ENCODE results near the gene CNTN1.
"Not testable (repeated sequence)": the region's sequence is repeated elsewhere in the genome, so short reads cannot be mapped to it uniquely, and the experiment has no call there.

The CNTN1 gene

GRCh38 chr12:41074473-41074769 lies 382.2 kb downstream of the CNTN1 start:
- no peak for DNase-seq (ENCODE audit: low read depth)
- no peak for TF ChIP-seq CTCF (conservative IDR thresholded peaks at IDR 0.05; ENCODE audit: low read depth, low read length)
- no peak overlapping the region for H3K4me3 ChIP-seq (ENCODE audit: low read length)

- no peak overlapping the region for H3K4me3 ChIP-seq (ENCODE audit: low read length)
- no peak for TF ChIP-seq CTCF (conservative IDR thresholded peaks at IDR 0.05; ENCODE audit: low read depth, low read length)
- no peak for DNase-seq (ENCODE audit: low read depth)
Observed at GRCh38 chr12:41076114-41076513, 383.9 kb downstream of the CNTN1 start.

- DNase-seq (ENCODE audit: low read depth); H3K4me3 ChIP-seq (ENCODE audit: low read length): not testable (repeated sequence)
Observed at GRCh38 chr12:41081241-41081640, 389.0 kb downstream of the CNTN1 start.

- DNase-seq (ENCODE audit: low read depth) = no peak
- TF ChIP-seq CTCF (conservative IDR thresholded peaks at IDR 0.05; ENCODE audit: low read depth, low read length) = no peak
- no peak overlapping the region for H3K4me3 ChIP-seq (ENCODE audit: low read length)
Observed at GRCh38 chr12:41089438-41089837, 397.2 kb downstream of the CNTN1 start.

- no peak overlapping the region for H3K4me3 ChIP-seq (ENCODE audit: low read length)
Observed at GRCh38 chr12:41092115-41092514, 399.9 kb downstream of the CNTN1 start.

GRCh38 chr12:41096797-41097196 lies 404.6 kb downstream of the CNTN1 start:
- no peak overlapping the region for H3K4me3 ChIP-seq (ENCODE audit: low read length)
- TF ChIP-seq CTCF (conservative IDR thresholded peaks at IDR 0.05; ENCODE audit: low read depth, low read length) = no peak
- DNase-seq (ENCODE audit: low read depth) = no peak

More at GRCh38 chr12:41092115-41092514, 399.9 kb downstream of the CNTN1 start:
- no peak for TF ChIP-seq CTCF (conservative IDR thresholded peaks at IDR 0.05; ENCODE audit: low read depth, low read length)
- DNase-seq (ENCODE audit: low read depth) = no peak

- TF ChIP-seq CTCF (conservative IDR thresholded peaks at IDR 0.05; ENCODE audit: low read depth, low read length) = no peak
- DNase-seq (ENCODE audit: low read depth) = no peak
Observed at GRCh38 chr12:41100572-41100971, 408.3 kb downstream of the CNTN1 start.

GRCh38 chr12:41101806-41102205 lies 409.6 kb downstream of the CNTN1 start:
- H3K4me3 ChIP-seq (ENCODE audit: low read length) = no peak overlapping the region
- TF ChIP-seq CTCF (conservative IDR thresholded peaks at IDR 0.05; ENCODE audit: low read depth, low read length) = no peak
- no peak for DNase-seq (ENCODE audit: low read depth)

More at GRCh38 chr12:41100572-41100971, 408.3 kb downstream of the CNTN1 start:
- no peak overlapping the region for H3K4me3 ChIP-seq (ENCODE audit: low read length)

Measured in retinal pigment epithelial cell (primary cell).